GM21390 (cell line): ENCODE measurements around the gene ZIC2.
"Not testable (repeated sequence)": the region's sequence is repeated elsewhere in the genome, so short reads cannot be mapped to it uniquely, and the experiment has no call there.

Experiments used
- ATAC-seq: cut with Tn5 transposase; IDR thresholded peaks from one replicate; pipeline ENCODE4 v1.9.1; 2021; ENCODE audit not compliant: unreplicated experiment

The ZIC2 gene

DNA sequence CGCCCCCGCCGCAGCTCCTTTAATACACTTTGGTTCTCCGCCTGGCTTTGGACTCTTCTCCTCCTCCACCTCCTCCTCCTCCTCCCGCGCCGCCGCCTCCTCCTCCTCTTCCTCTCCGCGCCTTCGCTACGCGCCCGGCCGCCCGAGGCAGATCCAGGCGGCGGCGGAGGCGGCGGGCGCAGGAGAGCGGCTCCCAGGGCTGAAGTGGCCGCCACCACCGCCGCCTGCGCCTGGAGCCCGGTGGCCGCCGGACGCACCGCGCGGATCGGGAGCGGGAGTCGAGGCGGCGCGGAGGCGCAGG, at the start of gene ZIC2:
TSS of gene ZIC2 (plus strand) at position 50 of the 301 bp plus-strand sequence. CDS start 281 bp downstream, outside the sequence.
- no peak for ATAC-seq

DNA sequence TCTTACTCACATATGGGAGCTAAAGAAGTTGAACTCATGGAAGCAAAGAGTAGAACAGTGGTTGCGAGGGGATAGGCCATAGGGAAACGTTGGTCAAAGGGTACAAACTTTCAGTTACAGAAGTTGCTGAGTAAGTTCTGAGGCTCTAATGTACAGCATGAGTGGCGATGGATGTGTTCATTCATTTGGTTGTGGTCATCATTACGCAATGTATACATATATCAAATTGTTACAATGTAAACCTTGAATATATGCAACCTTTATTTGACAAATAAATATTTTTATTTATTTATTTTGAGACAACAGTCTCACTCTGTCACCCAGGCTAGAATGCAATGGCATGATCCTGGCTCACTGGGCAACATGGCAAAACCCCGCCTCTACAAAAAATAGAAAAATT, 48.7 kb upstream of the ZIC2 start:
- ATAC-seq, result no peak

- no peak for ATAC-seq
Measured at GRCh38 chr13:99935772-99936171, 45.8 kb upstream of the ZIC2 start.

DNA sequence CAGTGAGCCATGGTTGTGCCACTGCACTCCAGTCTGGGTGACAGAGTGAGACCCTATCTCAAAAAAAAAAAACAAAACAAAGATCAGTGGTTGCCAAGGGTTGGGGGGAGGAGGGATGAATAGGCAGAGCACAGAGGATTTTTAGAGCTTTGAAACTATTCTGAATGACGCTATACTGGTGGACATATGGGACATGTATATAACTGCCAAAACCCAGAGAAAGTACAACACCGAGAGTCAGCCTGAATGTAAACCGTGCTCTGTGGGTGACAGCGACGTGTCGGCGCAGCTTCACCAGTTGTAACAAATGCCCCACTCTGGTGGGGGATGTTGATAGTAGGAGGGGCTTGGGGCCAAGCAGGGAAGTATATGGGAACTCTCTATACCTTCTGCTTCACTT, 42.9 kb upstream of the ZIC2 start:
- no peak for ATAC-seq

DNA sequence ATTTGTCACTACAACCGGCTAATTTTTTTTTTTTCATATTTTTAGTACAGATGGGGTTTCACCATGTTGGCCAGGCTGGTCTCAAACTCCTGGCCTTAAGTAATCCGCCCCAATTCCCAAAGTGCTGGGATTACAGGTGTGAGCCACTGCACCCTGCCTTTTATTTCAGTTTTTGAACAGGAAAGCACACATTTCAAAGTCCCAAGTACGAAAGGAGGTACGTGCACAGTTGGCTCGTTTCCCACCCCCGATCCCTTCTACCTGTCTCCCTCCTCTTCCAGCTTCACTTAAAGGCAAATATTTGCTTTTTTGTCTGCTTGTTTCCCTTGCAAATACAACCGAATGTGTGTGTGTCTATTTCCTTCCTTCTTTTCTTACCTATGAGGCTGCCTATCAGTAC, 40.5 kb upstream of the ZIC2 start:
- no peak for ATAC-seq

- ATAC-seq, result no peak
Measured at GRCh38 chr13:99941911-99942310, 39.7 kb upstream of the ZIC2 start.

DNA sequence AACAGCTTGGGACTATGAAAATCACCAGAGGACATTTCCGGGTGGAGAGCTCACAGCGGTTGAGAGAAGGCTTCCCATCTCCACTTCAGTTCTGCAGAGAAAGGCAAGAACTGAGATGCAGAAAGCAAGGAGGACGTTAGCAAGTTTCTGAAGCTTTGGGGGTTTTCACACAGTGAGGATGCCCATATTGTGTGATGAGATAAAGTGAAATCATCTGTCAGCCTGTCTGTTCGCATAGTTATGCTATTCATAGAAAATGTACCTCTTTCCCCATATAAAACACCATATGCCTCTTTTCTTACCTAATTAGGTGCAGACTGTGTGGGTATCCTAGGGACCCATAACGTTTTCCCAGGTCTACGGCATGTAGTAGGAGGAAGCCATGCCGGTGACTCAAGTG, 37.5 kb upstream of the ZIC2 start:
- ATAC-seq, result no peak

- no peak for ATAC-seq
Measured at GRCh38 chr13:99944606-99945005, 37.0 kb upstream of the ZIC2 start.

- ATAC-seq, result not testable (repeated sequence)
Measured at GRCh38 chr13:99945515-99945914, 36.1 kb upstream of the ZIC2 start.

- no peak for ATAC-seq
Measured at GRCh38 chr13:99947666-99948065, 33.9 kb upstream of the ZIC2 start.

GRCh38 chr13:99948411-99948810, 33.2 kb upstream of the ZIC2 start:
- no peak for ATAC-seq

GRCh38 chr13:99948907-99949678, 32.5 kb upstream of the ZIC2 start:
- ATAC-seq, result no peak

GRCh38 chr13:99949679-99950413, 31.7 kb upstream of the ZIC2 start:
- no peak for ATAC-seq

DNA sequence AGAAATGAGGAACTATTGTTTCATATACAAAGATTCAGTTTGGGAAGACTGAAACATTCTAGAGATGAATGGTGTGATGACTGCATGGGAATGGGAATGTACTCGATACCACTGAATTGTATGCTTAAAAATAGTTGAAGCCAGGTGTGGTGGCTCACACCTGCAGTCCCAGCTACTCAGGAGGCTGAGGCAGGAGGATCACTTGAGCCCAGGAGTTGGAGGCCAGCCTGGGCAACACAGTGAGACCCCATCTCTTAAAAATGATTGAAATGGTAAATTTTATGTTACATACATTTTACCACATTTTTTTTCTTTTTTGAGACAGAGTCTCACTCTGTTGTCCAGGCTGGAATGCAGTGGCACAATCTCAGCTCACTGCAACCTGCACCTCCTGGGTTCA, 29.9 kb upstream of the ZIC2 start:
- not testable (repeated sequence) for ATAC-seq

- no peak for ATAC-seq
Measured at GRCh38 chr13:99953138-99953755, 28.3 kb upstream of the ZIC2 start.

DNA sequence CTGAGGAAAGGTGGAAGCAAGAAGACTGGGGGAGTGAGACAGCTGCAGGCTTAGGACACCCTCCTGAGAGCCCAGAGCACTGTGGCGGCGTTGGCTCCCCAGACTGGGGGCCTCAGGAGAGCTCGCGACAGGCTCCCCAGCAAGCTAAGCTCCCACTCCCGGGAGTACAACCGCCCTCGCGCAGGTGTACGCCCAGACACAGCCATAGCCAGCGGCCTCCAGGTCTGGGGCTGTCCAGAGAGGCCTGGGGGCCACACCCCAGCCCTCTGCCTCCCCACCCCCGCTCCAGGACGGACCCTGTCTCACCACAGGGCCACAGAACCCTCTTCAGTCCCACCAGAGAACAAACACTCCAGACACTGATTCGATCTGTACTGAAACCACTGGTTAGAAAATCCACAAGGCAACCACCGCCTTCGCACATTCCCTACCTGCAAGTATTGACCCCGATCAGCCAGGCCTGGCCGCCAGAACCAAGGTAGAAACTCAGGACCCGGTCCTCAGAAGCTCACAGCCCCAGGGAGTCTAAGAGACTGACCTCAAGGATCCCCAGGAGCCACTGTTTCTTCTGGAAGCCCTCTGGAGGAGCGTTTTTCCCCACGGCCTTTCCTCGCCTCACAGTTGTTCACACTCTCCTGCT, 26.4 kb upstream of the ZIC2 start:
- no peak for ATAC-seq

DNA sequence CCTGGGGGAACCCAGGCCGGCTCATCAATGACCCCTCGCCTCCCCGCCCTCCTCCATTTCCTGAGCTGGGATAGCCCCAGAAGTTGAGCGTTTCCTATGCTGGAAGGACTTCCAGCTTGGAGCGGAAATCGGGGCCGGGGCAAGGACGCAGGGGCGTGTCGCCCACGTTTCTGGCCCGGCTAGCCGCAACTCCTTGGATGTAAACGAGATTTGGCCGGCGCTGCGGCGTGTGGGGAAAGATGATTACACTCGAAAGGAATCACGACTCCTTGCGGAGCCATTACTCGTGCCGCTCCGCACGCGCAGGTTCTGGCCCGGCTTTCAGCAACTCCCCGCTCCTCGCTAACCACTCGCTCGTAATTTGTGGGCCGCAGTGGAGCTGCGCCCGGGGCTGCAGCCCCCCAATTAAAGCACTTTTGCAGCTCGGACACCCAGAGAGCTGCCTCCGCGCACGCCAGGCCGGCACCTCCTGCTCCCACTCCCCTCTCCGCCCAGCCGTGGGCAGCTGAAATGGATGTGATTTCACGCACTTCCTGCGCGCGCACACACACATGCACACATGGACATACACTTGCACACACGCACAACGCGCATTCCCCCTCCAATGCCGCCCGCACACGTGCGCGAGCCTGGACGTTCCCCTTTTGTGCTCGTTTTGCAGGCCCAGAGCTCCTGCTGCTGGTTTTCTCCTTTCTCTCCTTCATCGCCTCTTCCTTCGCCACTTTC, 25.7 kb upstream of the ZIC2 start:
- no peak for ATAC-seq

DNA sequence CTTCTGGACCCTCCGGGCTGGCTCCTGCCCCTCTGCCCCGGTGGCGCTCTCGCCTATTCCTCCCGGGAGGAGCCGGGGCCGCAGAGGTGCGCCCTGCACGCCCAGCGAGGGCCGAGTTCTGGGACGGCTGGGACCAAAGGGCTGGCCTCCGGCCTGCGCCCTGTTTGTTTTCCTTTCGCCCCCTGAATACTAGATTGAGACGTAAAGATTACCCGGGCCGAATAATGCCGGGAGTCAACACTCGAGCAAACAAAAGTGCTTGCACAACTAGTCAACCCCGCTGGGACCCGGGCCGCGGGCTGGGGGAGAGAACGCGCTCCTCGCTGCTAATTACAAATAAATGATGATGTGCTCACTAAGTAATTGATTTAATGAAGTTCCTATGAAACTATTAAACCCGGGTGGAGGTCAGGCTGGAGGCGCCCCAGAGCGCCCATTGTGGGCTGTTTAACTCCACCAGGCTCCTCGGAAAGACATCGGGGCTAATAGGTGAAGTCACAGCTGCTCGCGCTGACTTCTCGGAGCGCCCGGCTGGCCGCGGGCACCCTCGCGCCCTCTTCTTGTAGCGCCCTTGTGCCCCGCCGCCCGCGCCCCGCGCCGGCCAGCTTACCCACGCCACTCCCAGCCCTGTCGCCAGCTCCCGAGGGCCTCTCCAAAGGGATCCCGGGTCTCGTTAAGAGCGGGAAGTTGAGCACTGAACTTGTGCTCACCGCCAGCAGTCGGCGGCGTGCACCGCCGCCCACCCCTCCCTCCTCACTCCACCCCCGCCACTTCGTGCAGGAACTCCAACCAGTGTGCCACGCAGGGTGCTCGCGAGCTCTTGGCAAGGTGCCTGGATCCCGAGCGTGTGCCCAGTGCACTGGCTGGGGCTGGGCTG, 24.9 kb upstream of the ZIC2 start:
- no peak for ATAC-seq

DNA sequence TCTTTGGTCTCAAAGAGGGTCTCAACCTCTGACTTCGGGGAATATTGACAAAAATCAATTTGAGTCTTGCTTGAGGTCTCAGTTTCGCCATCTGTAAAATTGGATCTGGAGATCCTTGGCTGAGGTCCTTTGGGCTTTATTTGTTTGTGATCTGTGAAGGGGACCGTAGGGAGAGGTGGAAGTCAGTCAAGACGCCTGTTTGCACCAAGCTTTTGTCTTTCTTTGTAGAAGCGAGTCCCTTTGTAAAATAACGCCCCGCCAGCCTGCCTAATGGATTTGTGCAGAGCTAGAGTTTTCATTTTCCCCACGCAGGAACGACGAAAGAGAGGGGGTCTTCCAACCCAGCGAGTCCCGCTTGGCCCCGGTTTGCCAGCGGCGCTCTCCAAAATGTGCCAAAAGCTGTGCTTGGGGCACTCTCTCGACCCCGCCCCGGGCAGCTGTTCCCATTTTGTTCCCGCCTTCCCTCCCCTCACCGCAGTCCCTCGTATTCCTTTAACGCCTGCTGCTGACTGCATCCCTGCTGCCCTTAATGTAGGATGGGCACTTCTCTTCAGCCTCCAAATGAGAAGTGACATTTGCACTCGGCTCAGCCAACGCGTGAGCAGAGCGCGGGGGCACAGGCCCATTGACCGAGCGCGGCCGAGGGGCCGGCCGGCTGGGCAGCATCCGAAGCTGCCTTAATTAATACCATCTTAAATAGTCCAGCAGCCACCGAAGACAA, 23.0 kb upstream of the ZIC2 start:
- ATAC-seq, result no peak
